ENCODE measurements around the gene NF2.

The NF2 gene

DNA sequence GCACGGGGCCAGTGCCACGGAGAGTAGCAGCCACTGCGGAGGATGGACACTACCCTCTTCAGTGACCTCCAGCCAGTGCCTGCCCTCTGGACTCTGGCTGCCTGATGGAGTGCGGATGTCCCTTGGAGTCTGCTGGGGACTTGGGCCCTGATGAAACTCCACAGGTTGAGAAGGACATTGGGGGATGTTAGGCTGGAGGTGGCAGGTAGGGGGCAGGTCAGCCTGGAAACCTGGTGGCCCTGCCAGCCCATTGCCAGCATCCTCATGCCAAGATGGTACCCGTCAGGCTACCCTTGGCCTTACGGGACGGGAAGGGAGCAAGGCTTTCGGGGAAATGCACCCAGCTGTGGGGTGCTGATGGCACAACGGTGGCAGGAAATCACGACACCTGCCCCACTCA lies 120.3 kb downstream of the NF2 start:
- DNase-seq (ENCODE audit: low read depth) = no peak

- DNase-seq (ENCODE audit: low read depth) = no peak
These were observed 121.4 kb downstream of the NF2 start for GRCh38 chr22:29724843-29725242.

- DNase-seq (ENCODE audit: low read depth) = no peak
These were observed 122.7 kb downstream of the NF2 start for GRCh38 chr22:29726106-29726505.

DNA sequence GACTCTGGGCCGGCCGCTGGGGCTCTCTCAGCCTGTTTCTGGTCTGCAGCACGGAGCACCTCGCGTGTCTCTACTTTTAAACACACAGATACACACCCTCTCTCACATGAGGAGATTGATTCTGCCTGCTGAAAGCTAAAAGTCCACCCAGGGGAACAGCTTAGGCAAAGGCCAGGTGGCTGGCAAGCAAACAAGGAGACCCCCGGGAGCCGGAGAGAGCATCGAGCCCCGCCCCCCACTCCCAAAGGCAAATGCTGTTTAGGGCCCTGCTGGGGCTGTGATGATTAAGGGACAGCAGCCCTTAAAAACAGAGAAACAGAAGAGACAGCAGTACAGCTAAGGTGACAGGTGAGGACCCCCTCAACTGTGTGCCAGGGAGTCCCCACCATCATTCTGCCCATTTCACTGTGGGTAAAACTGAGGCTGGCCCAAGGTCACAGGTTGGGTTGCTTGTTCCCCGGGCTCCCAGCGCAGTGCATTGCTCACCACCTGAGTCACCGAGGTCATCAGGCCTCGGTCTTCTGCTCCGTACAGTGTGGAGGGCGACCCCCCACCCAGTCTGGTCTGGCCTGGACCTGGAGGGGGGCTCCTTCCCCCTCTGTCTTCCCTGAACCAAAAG lies 123.2 kb downstream of the NF2 start:
- no peak for DNase-seq (ENCODE audit: low read depth)

GRCh38 chr22:29727131-29727523 lies 123.7 kb downstream of the NF2 start:
- no peak for DNase-seq (ENCODE audit: low read depth)

DNA sequence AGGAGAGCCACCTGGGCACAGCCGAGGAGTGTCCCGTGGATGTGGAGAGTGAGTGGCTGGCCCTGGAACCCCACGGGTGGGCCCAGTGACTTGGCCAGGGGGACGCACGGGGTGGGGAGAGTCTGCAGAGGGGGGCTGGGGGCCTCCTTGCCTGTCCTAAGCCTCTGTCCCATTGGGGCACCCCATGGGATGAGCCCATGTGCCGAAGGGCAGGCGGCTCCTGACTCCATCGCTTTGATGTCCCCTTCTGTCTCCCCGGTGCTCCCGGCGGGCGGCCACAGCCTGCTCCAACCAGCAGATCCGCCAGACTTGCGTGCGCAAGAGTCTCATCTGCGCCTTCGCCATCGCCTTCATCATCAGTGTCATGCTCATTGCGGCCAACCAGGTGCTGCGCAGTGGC lies 125.7 kb downstream of the NF2 start:
- no peak for DNase-seq (ENCODE audit: low read depth)

DNA sequence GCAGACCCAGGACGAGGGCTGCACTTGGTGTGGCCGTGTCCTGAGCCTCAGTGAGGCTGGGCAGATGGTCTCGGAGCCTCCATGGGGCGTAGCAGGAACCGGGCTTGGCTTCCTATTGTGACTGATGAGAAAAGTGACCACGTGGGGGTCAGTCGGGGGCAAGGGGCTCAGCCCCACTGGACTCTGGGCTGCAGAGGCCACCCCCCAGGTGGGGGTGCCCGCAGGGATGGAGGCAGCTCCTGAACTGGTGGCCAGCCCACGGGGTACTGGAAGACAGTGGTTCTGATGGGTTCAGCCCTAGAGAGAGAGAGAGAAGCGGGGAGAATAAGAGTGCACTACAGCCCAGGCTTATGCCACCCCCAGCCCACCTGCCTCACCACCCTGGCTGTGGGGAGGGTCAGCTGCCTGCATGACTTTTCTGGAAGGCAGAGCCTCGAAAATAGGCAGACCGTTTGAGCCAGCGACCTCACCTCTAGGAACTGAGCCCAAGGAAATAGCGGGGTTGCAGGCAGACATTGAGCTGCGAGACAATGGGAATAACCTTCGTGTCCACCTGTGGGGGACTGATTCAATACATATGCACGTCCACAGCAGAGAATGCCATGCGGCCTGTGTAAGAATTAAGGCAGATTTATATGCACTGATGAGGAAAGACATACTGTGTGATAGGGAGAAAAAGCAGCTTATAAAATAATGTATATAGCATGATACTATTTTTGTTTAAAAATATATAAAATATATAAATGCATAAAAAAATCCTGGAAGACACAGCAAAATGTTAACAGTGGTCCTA lies 127.8 kb downstream of the NF2 start:
- no peak for DNase-seq (ENCODE audit: low read depth)

DNA sequence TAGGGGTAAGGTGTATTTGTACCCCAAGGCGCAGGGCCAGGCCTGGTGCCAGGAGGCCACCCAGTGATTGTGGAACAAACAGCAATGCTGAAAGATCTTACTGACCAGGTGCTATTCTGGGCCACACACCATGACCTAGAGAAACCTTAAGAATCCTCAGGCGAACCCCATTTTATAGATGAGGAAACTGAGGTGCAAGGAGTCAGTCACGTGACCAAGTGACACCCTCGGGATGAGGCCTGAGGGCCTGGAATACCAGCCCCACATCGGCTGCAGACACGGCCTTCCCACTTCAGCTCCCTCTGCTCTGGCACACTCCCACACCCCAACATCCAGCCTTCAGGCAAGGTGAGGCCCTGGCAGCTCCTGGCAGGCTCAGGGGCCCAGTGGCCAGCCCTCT lies 129.4 kb downstream of the NF2 start:
- no peak for DNase-seq (ENCODE audit: low read depth)

DNA sequence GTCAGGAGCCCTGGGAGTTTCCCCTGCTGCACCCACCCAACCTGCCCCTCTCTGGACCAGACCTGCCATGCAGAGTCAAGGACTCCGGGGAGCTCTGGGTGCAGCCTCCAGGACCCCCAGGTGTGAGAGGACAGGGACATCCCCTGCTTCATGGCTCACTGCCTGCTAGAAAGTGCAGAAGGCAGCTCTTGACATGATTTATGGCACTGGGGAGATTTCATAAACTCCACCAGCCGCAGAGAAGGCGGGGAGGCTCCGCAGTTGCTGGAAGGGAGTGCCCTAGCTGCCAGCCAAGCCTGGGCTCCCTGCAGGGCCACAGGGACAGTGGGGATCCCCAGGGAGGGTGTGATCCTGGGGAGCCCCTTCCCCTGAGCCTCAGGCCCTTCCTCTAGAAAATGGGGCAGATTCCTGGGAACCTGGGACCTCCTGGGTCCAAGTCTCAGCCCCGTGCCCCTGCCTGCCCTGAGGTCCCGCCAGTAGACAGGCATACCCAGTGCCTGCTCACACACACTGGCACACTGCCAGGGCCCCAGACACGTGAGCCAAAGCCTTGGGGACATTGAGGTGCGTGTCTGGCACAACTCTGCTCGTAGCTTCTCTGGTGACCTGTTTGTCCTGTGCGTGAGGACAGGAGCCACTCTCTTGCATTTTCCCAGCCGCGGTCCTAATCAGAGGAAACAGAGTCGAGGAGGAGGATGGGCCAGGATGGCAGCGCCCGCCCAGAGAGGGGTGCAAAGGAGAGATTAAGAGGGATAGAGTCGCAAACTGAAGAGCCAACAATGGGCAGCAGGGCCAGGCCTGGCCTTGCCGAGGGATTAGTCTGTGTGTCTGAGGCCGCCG lies 130.1 kb downstream of the NF2 start:
- no peak for DNase-seq (ENCODE audit: low read depth)

- DNase-seq (ENCODE audit: low read depth) = no peak
These were observed 131.0 kb downstream of the NF2 start for GRCh38 chr22:29734406-29734805.

- DNase-seq (ENCODE audit: low read depth) = no peak
These were observed 131.4 kb downstream of the NF2 start for GRCh38 chr22:29734838-29735237.

DNA sequence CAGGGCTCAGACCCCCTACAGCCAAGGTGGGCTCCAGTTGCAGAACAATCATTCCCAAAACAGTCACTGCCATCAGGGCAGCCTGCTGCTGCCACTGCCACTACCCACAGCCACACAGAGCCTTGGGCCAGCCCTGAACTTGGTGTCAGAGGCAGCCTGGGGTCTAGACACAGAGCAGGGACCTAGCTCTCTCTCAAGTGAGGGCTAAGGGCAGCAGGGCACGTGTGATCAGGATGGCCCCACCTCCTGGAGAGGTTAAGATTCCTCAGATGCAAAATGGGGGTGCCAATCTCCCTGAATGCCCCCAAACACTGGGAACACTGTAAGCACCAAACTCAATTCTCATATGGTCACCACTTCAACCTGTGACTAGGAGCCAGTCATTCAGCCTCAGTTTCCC lies 132.0 kb downstream of the NF2 start:
- no peak for DNase-seq (ENCODE audit: low read depth)

DNA sequence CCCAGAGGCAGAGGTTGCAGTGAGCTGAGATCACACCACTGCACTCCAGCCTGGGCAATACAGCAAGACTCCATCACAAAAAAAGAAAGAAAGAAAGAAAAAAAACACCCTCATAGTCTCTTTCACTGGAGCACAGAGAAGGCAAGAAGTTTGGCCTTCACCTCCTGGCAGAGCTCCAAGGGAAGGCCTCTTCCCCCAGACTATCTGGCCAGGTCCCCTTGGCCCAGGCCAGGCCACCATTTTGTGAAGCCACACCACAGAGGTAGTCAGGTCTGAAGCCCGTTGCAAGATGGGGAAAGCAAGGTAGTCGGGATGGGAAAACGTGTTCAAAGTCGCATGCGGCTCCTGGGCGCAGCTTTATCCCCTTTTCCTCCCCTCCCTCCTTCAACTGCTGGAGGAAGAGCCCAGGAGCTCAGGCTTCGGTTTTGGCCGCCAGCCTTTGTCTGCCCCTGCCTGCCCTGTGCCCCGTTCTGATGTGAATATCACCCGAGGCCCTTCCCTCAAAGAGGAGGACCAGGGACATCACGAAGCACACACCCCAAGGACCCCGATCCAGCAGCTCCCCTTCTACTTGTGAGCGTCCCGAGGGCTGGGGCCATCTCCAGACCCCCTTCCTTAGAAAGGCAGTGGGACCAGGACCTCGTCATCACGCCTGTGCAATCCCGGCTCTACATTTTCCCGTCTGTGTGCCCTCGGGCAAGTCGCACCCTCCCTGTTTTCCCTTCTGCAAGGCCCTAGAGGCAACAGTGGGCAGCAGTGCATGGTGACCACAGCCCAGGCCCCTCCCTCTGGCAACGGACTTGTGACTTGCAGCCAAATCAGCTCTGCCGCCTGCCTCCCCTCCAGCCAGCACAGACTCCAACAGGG lies 134.1 kb downstream of the NF2 start:
- DNase-seq (ENCODE audit: low read depth) = no peak

DNA sequence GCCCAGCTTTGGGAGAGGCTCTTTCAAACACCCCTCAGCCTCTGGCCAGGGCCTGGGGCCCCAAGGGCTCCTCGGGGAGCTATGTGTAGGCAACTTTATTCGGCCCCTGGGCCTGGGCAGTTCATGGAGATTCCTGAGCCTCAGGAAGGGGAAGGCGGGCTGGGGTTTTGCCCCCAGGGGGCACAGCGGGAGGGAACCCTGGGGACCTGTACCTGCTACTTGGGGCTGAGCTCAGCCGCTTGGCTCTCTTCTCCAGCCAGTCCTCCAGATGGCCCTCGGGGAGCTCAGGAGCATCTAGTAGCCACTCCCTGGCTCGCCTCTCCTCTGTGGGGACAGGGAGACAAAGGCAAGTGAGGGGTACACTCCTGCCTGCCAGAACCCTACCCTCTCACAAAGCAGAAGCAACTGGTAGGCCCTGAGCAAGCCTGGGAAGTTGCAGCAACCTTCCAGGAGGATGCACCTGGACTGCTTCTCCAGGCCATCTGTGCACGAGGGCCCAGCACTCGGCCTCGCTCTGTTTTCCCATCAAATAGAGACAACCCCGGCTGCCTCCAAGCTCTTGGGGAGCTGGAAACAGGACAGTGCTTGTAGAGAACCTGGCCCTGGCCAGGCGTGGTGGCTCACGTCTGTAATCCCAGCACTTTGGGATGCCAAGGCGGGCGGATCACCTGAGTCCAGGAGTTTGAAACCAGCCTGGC lies 134.8 kb downstream of the NF2 start:
- DNase-seq (ENCODE audit: low read depth) = no peak

DNA sequence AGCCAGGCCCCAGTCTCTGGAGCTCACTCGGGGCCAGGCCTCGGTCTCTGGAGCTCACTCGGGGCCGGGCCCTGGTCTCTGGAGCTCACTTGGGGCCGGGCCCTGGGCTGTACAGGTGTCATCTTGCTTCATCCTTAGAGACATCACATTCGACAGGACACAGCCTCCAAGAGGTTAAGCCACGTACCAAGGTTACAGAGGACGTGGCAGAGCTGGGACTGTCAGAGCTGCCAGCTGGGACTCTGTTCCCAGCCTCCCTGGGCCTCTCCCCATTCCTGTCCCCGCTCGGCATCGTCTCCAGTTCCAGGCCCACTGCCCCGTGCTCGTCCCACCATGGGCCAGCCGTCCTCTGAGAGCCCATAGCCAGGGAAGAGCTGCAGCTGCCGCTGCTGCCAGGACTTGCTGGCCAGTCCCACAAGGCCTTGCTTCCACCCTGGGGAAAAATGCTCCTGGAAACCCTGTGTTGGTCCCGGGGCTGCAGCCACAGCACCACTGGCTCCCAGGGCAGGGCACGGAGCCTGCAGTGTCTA lies 136.0 kb downstream of the NF2 start:
- DNase-seq (ENCODE audit: low read depth) = no peak

DNA sequence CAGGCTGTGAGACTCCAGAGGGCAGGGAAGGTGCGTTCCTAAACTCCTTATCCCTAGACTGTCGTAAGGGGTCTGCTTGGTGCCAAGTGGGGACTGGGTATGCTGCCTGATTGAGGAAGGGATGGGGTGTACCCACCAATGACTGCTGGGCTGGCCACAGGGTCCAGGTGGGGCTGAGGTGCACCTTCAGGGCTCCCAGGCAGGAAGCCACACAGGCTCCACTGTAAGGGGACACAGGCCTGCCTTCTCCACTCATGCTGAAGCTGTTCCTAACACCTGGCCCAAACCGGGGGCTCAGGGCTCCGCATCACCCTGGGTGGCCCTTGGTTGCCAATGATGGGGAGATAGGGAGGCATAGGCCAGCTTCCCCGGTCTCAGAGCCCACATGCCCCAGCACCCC lies 136.8 kb downstream of the NF2 start:
- no peak for DNase-seq (ENCODE audit: low read depth)

- no peak for DNase-seq (ENCODE audit: low read depth)
These were observed 138.5 kb downstream of the NF2 start for GRCh38 chr22:29741926-29742325.

DNA sequence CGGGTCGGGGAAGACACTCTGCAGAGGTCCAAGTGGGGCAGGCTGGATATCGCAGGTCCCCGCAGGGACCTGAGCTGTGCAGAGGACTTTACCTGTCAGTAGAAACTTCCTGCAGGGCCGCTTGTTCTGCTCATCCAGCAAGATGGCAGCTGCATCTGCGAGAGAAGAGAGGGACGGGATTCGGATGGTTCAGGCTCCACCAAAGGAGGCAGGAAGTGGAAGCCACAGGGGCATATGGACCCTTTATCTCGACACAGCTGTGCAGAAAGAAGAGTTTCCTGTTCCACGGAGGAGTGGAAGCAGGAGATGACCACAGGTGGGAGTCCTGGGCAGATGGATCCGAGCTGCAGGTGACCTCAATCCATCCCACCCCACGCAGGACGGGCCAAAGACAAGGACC lies 138.9 kb downstream of the NF2 start:
- DNase-seq (ENCODE audit: low read depth) = no peak

DNA sequence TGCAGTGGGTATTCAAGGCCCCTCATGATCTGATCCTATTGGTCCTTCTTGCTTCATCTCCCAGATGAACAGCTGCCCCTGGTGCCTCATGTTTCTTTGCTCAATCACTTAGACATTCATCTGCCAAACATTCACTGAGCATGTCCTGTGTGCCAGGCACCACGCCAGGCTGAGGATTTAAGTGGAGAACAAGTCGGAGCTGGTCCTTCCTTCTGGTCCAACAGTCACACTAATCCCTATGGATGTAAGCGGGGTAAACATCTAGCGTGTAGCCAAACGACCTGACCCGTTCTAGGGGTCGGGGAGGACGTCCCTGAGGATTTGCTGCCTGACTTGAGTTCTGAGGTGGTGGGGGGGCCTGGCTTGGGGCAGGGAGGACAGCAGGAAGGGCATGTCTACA lies 141.5 kb downstream of the NF2 start:
- no peak for DNase-seq (ENCODE audit: low read depth)

DNA sequence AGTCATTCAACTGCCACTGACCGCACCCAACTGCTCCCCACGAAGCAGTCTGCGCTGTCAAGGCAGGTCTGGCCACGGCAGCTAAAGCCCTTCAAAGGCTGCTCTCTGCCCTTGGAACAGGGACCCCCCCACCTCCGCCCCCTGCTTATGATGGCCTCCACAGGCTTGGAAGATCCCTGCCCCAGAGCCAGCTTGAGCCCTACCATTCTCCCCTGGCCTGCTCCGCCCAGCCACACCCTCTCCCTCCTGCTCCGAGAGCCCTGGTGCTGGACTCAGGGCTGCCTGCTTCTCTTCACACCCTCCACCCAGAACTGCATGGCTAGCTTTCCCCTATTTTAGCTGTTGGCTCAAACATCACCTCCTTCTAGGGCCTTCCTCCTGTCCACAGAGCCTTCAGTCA lies 144.4 kb downstream of the NF2 start:
- DNase-seq (ENCODE audit: low read depth) = no peak

Measured in stimulated activated CD8-positive, alpha-beta memory T cell treated with anti-CD3 and anti-CD28 coated beads, Interleukin-15, amount 100 ng/mL, for 1 hour (primary cell).